CD4-positive, alpha-beta T cell (primary cell): ENCODE data around the gene CDH22. TPM values are rescaled to one million over a fixed set of nuclear protein-coding genes. Genes with fewer than 3 reads are reported as not detected.
A peak's percentile ranks its signal among the peaks of the same experiment; 100 is the strongest.

Experiments used
- ATAC-seq: fragments of 200-7000 bp; cut with Tn5 transposase; one replicate; pipeline ENCODE4 v1.10.0; 2022; ENCODE audit warnings: mild to moderate bottlenecking; ENCODE audit not compliant: poor library complexity
- CTCF ChIA-PET: fragments of 350-600 bp; sonication (Branson Sonifier 250); formaldehyde crosslinking; loops from one replicate; lab custom pipeline; 2021; ENCODE audit warnings: antibody characterized with exemption, inconsistent platforms; lab: Charles Lee
- POLR2A ChIA-PET: fragments of 350-600 bp; sonication (Branson Sonifier 250); formaldehyde crosslinking; loops from one replicate; lab custom pipeline; 2021; ENCODE audit warnings: antibody characterized with exemption, inconsistent platforms; lab: Charles Lee
- DNase-seq, 14 experiments: peaks; one replicate each; pipeline ENCODE4 v3.0.0-alpha.2; 2013 to 2020; ENCODE audit warnings: mixed read lengths in 2 of 14
- H3K27ac ChIP-seq, 2 donors: one replicate each; pipeline versions ENCODE4 v1.5.1 to v1.7.0; 2013; ENCODE audit warnings: low read length in 2 of 2, low read depth in 1 of 2, mild to moderate bottlenecking in 1 of 2
- H3K27me3 ChIP-seq, 2 experiments: 1 replicate in 1 of 2; 2 replicates in 1 of 2; pipeline versions ENCODE4 v1.6.1 to v1.7.0; 2013; ENCODE audit warnings: low read length in 2 of 2, control low read depth in 1 of 2, mild to moderate bottlenecking in 1 of 2, moderate library complexity in 1 of 2; ENCODE audit not compliant: insufficient read depth in 2 of 2, control insufficient read depth in 1 of 2
- H3K36me3 ChIP-seq: one replicate; pipeline ENCODE4 v1.6.1; 2013; ENCODE audit warnings: low read length, control low read depth; ENCODE audit not compliant: insufficient read depth
- H3K4me1 ChIP-seq: one replicate; pipeline ENCODE4 v1.6.1; 2013; ENCODE audit warnings: low read length, control low read depth; ENCODE audit not compliant: insufficient read depth
- H3K4me3 ChIP-seq: one replicate; pipeline ENCODE4 v1.5.1; 2013; ENCODE audit warnings: mild to moderate bottlenecking, low read length, moderate library complexity
- H3K9me3 ChIP-seq, 2 experiments: 1 replicate in 1 of 2; 2 replicates in 1 of 2; pipeline versions ENCODE4 v1.6.1 to v1.7.0; 2013; ENCODE audit warnings: low read length in 2 of 2, mild to moderate bottlenecking in 2 of 2, control low read depth in 1 of 2, moderate library complexity in 1 of 2; ENCODE audit not compliant: control insufficient read depth in 1 of 2, insufficient read depth in 1 of 2
- H3K27ac Mint-ChIP-seq: one replicate; pipeline ENCODE4 v1.8.0; 2020; ENCODE audit warnings: mixed read lengths
- H3K27me3 Mint-ChIP-seq: one replicate; pipeline ENCODE4 v1.8.0; 2021; ENCODE audit warnings: mixed read lengths
- H3K36me3 Mint-ChIP-seq: one replicate; pipeline ENCODE4 v1.8.0; 2021; ENCODE audit warnings: low read depth, mixed read lengths
- H3K4me1 Mint-ChIP-seq: one replicate; pipeline ENCODE4 v1.8.0; 2021; ENCODE audit warnings: low read depth, mixed read lengths
- H3K4me3 Mint-ChIP-seq: one replicate; pipeline ENCODE4 v1.8.0; 2020; ENCODE audit warnings: mild to moderate bottlenecking, mixed read lengths
- H3K9me3 Mint-ChIP-seq: one replicate; pipeline ENCODE4 v1.8.0; 2020; ENCODE audit warnings: mixed read lengths
- intact Hi-C, 2 experiments: fragments of 100-400 bp; cut with DNase I in 1 of 2; cut with micrococcal nuclease in 1 of 2; formaldehyde crosslinking; loops; one replicate each; pipeline versions ENCODE4 v1.15.1 to v1.9.0; 2023 to 2025; cut with DNase I, micrococcal nuclease
- total RNA-seq, 174 experiments: library from RNA in 2 of 174; stranded (reverse) in 2 of 174; gene quantifications; one replicate each; pipeline ENCODE4 v1.2.3 and lab custom pipeline; 2021 to 2026
- TF ChIP-seq, protein P1 (sequence below): fragments of 200-600 bp; IDR thresholded peaks from one replicate; pipeline ENCODE4 v1.8.0; 2022; ENCODE audit warnings: antibody characterized with exemption, mild to moderate bottlenecking

CDH22 gene
- total RNA-seq, 2 experiments from 2014 or later: not detected

DNA sequence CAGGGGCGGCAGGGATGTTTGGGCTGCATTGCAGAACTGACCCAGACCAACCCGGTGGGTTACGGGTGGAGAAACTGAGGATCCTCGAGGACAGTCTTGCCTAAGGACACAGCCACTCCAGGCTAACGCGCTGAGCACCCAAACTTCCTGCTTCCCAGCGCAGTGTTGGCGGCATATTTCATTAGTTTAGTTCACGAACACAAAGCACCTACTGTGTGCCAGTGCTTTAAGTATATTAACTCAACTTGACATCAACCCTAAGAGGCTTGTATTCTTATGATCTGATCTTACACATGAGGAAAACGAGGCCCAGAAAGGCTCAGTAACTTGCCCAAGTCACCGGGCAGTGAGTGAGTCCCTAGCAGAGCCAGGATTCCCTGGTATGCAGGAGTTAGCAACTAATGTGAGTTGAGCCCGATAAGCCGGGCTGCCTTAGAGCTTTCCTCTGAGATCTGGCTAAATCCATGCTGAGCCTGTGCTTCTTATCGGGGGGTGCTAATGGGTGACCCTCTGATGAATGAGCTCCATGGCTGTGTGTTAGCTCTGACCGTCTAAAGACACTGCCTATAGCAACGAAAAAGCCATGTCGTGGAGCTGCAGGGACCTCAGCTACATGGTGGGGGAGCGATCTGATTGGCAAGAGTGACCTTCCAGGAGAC lies 97.5 kb downstream of the CDH22 start:
- POLR2A ChIA-PET: no interaction called here
- no peaks in the 10 kb centered on the region for H3K36me3 ChIP-seq
- Mint-ChIP-seq H3K4me1 (peaks cover 9% of the 10 kb centered on the region), H3K27me3 (peaks cover 44% of the 10 kb centered on the region), H3K27ac (no peak overlapping the region), H3K9me3 (no peaks in the 10 kb centered on the region), H3K36me3 (no peaks in the 10 kb centered on the region), H3K4me3 (no peak overlapping the region)
- ATAC-seq: no peak
- H3K27me3 ChIP-seq: peaks cover 18 to 21% of the 10 kb centered on the region in 2 experiments
- DNase-seq: no peak
- TF ChIP-seq, protein P1, sequence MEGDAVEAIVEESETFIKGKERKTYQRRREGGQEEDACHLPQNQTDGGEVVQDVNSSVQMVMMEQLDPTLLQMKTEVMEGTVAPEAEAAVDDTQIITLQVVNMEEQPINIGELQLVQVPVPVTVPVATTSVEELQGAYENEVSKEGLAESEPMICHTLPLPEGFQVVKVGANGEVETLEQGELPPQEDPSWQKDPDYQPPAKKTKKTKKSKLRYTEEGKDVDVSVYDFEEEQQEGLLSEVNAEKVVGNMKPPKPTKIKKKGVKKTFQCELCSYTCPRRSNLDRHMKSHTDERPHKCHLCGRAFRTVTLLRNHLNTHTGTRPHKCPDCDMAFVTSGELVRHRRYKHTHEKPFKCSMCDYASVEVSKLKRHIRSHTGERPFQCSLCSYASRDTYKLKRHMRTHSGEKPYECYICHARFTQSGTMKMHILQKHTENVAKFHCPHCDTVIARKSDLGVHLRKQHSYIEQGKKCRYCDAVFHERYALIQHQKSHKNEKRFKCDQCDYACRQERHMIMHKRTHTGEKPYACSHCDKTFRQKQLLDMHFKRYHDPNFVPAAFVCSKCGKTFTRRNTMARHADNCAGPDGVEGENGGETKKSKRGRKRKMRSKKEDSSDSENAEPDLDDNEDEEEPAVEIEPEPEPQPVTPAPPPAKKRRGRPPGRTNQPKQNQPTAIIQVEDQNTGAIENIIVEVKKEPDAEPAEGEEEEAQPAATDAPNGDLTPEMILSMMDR: no peak
- CTCF ChIA-PET: no interaction called here
- H3K9me3 ChIP-seq: no peaks in the 10 kb centered on the region
- H3K27ac ChIP-seq: no peak overlapping the region
- H3K4me1 ChIP-seq: peaks cover 9% of the 10 kb centered on the region
- intact Hi-C loops: no loop called here
- H3K4me3 ChIP-seq: no peak overlapping the region

- Histone ChIP-seq H3K9me3 (no peaks in the 10 kb centered on the region), H3K36me3 (no peaks in the 10 kb centered on the region), H3K27me3 (peaks cover 18 to 21% of the 10 kb centered on the region in 2 experiments), H3K4me3 (no peak overlapping the region), H3K27ac (no peak overlapping the region), H3K4me1 (peaks cover 16% of the 10 kb centered on the region)
- peaks cover 44% of the 10 kb centered on the region for H3K27me3 Mint-ChIP-seq
- TF ChIP-seq, protein P1: no peak
- intact Hi-C loops: no loop called here
- no peaks in the 10 kb centered on the region for H3K9me3 Mint-ChIP-seq
- no peak for DNase-seq
- ChIA-PET CTCF (no interaction called here), POLR2A (no interaction called here)
- H3K27ac Mint-ChIP-seq: no peak overlapping the region
- no peak overlapping the region for H3K4me3 Mint-ChIP-seq
- H3K36me3 Mint-ChIP-seq: no peaks in the 10 kb centered on the region
- ATAC-seq: no peak
- H3K4me1 Mint-ChIP-seq: peaks cover 16% of the 10 kb centered on the region
Measured at GRCh38 chr20:46209930-46210671, 98.2 kb downstream of the CDH22 start.

DNA sequence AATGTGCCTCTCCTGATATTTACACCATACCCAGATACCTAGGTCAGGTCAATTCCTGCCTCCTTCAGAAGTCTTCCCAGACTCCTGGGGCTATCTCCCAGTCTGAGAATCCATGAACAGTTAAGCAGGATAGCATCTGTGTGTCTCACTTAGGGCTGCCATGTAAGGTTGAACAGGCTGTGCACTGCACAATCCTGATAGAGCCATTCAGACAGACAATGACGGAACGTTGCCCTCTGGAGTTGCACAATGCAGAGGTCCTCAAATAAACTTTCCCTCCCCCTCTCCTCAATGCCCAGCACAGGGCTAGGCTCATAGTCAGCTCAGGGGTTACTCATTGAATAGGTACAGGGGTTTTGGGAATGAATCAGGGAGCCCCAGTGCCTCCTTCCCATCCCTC lies 100.5 kb downstream of the CDH22 start:
- H3K27me3 ChIP-seq: peaks cover 18 to 21% of the 10 kb centered on the region in 2 experiments
- no peaks in the 10 kb centered on the region for H3K36me3 ChIP-seq
- no peak overlapping the region for H3K27ac ChIP-seq
- no peak overlapping the region for H3K4me3 ChIP-seq
- Mint-ChIP-seq H3K4me1 (peaks cover 34% of the 10 kb centered on the region), H3K27me3 (peaks cover 40% of the 10 kb centered on the region), H3K4me3 (no peak overlapping the region), H3K27ac (no peak overlapping the region), H3K36me3 (no peaks in the 10 kb centered on the region), H3K9me3 (no peaks in the 10 kb centered on the region)
- CTCF ChIA-PET: no interaction called here
- TF ChIP-seq, protein P1: no peak
- H3K9me3 ChIP-seq: no peaks in the 10 kb centered on the region
- POLR2A ChIA-PET: no interaction called here
- H3K4me1 ChIP-seq: peaks cover 35% of the 10 kb centered on the region
- ATAC-seq: no peak
- intact Hi-C loops: no loop called here
- peak in 1 of 14 experiments; percentile 11 for DNase-seq
